H1 (cell line): ENCODE results near the gene FBXO47. TPM values are rescaled to one million over a fixed set of nuclear protein-coding genes. Genes with fewer than 3 reads are reported as not detected.

Experiments used
- CTCF ChIA-PET: fragments of 300-600 bp; sonication (Branson Sonifier 250); formaldehyde crosslinking; loops from one replicate; lab custom pipeline; 2021; ENCODE audit not compliant: partially characterized antibody; lab: Charles Lee
- POLR2A ChIA-PET: fragments of 300-600 bp; sonication (Branson Sonifier 250); formaldehyde crosslinking; loops from one replicate; lab custom pipeline; 2021; ENCODE audit warnings: inconsistent platforms; ENCODE audit not compliant: partially characterized antibody; lab: Charles Lee
- DNase-seq, 2 experiments: peaks; one replicate each; pipeline versions ENCODE4 v3.0.0 to v3.0.0-alpha.2; 2010 to 2022; ENCODE audit warnings: low spot score in 2 of 2, low read depth in 1 of 2, mixed read lengths in 1 of 2
- FAIRE-seq: peaks from 2 replicates; lab custom pipeline; 2011; peaks lifted over from hg19 to GRCh38; lab: Jason Lieb, UNC
- H2AFZ ChIP-seq: 2 replicates; pipeline ENCODE4 v1.8.1; 2012; ENCODE audit warnings: low read length, inconsistent platforms
- H2AK5ac ChIP-seq: 2 replicates; pipeline ENCODE4 v1.6.1; 2013; ENCODE audit warnings: low read depth, low read length
- H2BK120ac ChIP-seq: replicated peaks from 2 replicates; pipeline ENCODE3; 2013; ENCODE audit warnings: low read depth, low read length, inconsistent platforms
- H2BK12ac ChIP-seq: 2 replicates; pipeline ENCODE4 v1.6.1; 2013; ENCODE audit warnings: low read depth, low read length
- H2BK15ac ChIP-seq: 2 replicates; pipeline ENCODE4 v1.6.1; 2013; ENCODE audit warnings: low read length
- H2BK20ac ChIP-seq: 2 replicates; pipeline ENCODE4 v1.6.1; 2013; ENCODE audit warnings: low read length
- H2BK5ac ChIP-seq: 2 replicates; pipeline ENCODE4 v1.6.1; 2013; ENCODE audit warnings: low read depth, low read length
- H3K14ac ChIP-seq: 2 replicates; pipeline ENCODE4 v1.6.1; 2013; ENCODE audit warnings: inconsistent platforms; ENCODE audit not compliant: insufficient read length
- H3K18ac ChIP-seq: 2 replicates; pipeline ENCODE4 v1.6.1; 2013; ENCODE audit warnings: low read length; ENCODE audit errors: extremely low read depth
- H3K23ac ChIP-seq: 2 replicates; pipeline ENCODE4 v1.6.1; 2013; ENCODE audit warnings: inconsistent platforms; ENCODE audit not compliant: insufficient read length
- H3K23me2 ChIP-seq: 2 replicates; pipeline ENCODE4 v1.6.1; 2013; ENCODE audit warnings: low read depth, low read length
- H3K27ac ChIP-seq: 2 replicates; pipeline ENCODE4 v1.6.1; 2011; ENCODE audit warnings: low read depth, low read length, inconsistent platforms
- H3K27me3 ChIP-seq, 4 experiments: replicated peaks in 1 of 4; 1 replicate in 1 of 4; 2 replicates in 3 of 4; pipeline versions ENCODE4 v1.6.1 to v1.8.1; 2011 to 2013; ENCODE audit warnings: low read length in 3 of 4, mild to moderate bottlenecking in 3 of 4, inconsistent platforms in 2 of 4, mixed read lengths in 2 of 4, moderate library complexity in 1 of 4; ENCODE audit not compliant: control insufficient read depth in 3 of 4, insufficient read depth in 3 of 4; ENCODE audit errors: extremely low read depth in 1 of 4
- H3K36me3 ChIP-seq, 4 experiments: 2 replicates each; pipeline versions ENCODE4 v1.6.1 to v1.8.1; 2011 to 2013; ENCODE audit warnings: mild to moderate bottlenecking in 4 of 4, low read length in 3 of 4, moderate library complexity in 2 of 4, control low read depth in 1 of 4, inconsistent platforms in 1 of 4; ENCODE audit not compliant: insufficient read depth in 4 of 4, control insufficient read depth in 2 of 4
- H3K4ac ChIP-seq: replicated peaks from 2 replicates; pipeline ENCODE3; 2013; ENCODE audit warnings: low read length, low read depth, mixed read lengths, inconsistent platforms; ENCODE audit not compliant: insufficient read length
- H3K4me1 ChIP-seq, 4 experiments: replicated peaks in 1 of 4; 1 replicate in 1 of 4; 2 replicates in 3 of 4; pipeline versions ENCODE4 v1.6.1 to v1.8.1; 2011 to 2013; ENCODE audit warnings: low read length in 3 of 4, inconsistent platforms in 2 of 4, mixed read lengths in 1 of 4; ENCODE audit not compliant: insufficient read depth in 4 of 4, control insufficient read depth in 3 of 4
- H3K4me2 ChIP-seq, 2 experiments: 2 replicates each; pipeline versions ENCODE4 v1.6.1 to v1.8.1; 2011 to 2013; ENCODE audit warnings: low read depth in 2 of 2, low read length in 2 of 2, control low read depth in 1 of 2, inconsistent platforms in 1 of 2, mild to moderate bottlenecking in 1 of 2; ENCODE audit not compliant: insufficient read depth in 1 of 2
- H3K4me3 ChIP-seq, 4 experiments: fragments of 200-600, 300-600 bp in 1 of 4; sonication (generic), shearing (Covaris generic), sonication (Bioruptor Twin) in 1 of 4; 2 replicates each; pipeline versions ENCODE4 v1.5.1 to v1.8.1; 2011 to 2016; ENCODE audit warnings: low read length in 4 of 4, low read depth in 3 of 4, control low read depth in 2 of 4, inconsistent platforms in 2 of 4, mild to moderate bottlenecking in 2 of 4, mixed read lengths in 1 of 4, moderate library complexity in 1 of 4; ENCODE audit not compliant: insufficient read depth in 2 of 4; ENCODE audit errors: extremely low read depth in 1 of 4
- H3K56ac ChIP-seq: replicated peaks from 2 replicates; pipeline ENCODE3; 2013; ENCODE audit warnings: low read depth, mild to moderate bottlenecking, mixed read lengths, low read length, inconsistent platforms; ENCODE audit not compliant: insufficient read length
- H3K79me1 ChIP-seq: 2 replicates; pipeline ENCODE4 v1.6.1; 2013; ENCODE audit warnings: low read depth, low read length, control low read depth
- H3K79me2 ChIP-seq, 2 experiments: 2 replicates each; pipeline versions ENCODE4 v1.6.1 to v1.8.1; 2012 to 2013; ENCODE audit warnings: low read length in 2 of 2, mild to moderate bottlenecking in 2 of 2, inconsistent platforms in 1 of 2; ENCODE audit not compliant: insufficient read depth in 2 of 2, control insufficient read depth in 1 of 2
- H3K9ac ChIP-seq, 4 experiments: replicated peaks in 1 of 4; 1 replicate in 1 of 4; 2 replicates in 3 of 4; pipeline versions ENCODE4 v1.6.1 to v1.8.1; 2011 to 2013; ENCODE audit warnings: low read depth in 3 of 4, low read length in 3 of 4, control low read depth in 2 of 4, mild to moderate bottlenecking in 2 of 4, moderate library complexity in 2 of 4, inconsistent platforms in 1 of 4; ENCODE audit errors: extremely low read depth in 1 of 4
- H3K9me3 ChIP-seq, 2 experiments: 2 replicates each; pipeline versions ENCODE4 v1.6.1 to v1.8.1; 2012 to 2013; ENCODE audit warnings: mild to moderate bottlenecking in 2 of 2, moderate library complexity in 2 of 2, control low read depth in 1 of 2, inconsistent platforms in 1 of 2, low read depth in 1 of 2, low read length in 1 of 2, mixed read lengths in 1 of 2; ENCODE audit not compliant: insufficient read depth in 2 of 2
- H4K20me1 ChIP-seq, 2 experiments: replicated peaks in 1 of 2; 2 replicates each; pipeline versions ENCODE3 to v1.8.1; 2011 to 2013; ENCODE audit warnings: inconsistent platforms in 2 of 2, low read length in 2 of 2, mild to moderate bottlenecking in 1 of 2; ENCODE audit not compliant: insufficient read depth in 2 of 2, control insufficient read depth in 1 of 2
- H4K5ac ChIP-seq: 2 replicates; pipeline ENCODE4 v1.6.1; 2013; ENCODE audit warnings: low read length, low read depth, mixed read lengths, inconsistent platforms; ENCODE audit not compliant: insufficient read length
- H4K8ac ChIP-seq: 2 replicates; pipeline ENCODE4 v1.8.0; 2013; ENCODE audit warnings: mild to moderate bottlenecking, moderate library complexity, low read length, inconsistent platforms; ENCODE audit not compliant: insufficient read depth; ENCODE audit errors: extremely low read depth
- H4K91ac ChIP-seq: replicated peaks from 2 replicates; pipeline ENCODE3; 2013; ENCODE audit warnings: low read length, mixed read lengths, inconsistent platforms; ENCODE audit not compliant: insufficient read length
- ASH2L ChIP-seq: fragments of 200-600, 300-600 bp; sonication (generic); IDR thresholded peaks from one replicate; pipeline ENCODE4 v1.7.1; 2017; ENCODE audit warnings: low read length
- ATF3 ChIP-seq: IDR thresholded peaks from 2 replicates; pipeline ENCODE4 v1.6.1; 2011; ENCODE audit warnings: low read depth, mild to moderate bottlenecking, low read length; ENCODE audit not compliant: insufficient read depth
- CREB1 ChIP-seq: IDR thresholded peaks from 2 replicates; pipeline ENCODE4 v1.6.1; 2012; ENCODE audit warnings: inconsistent platforms
- E2F6 ChIP-seq: IDR thresholded peaks from 2 replicates; pipeline ENCODE4 v1.6.1; 2012; ENCODE audit warnings: inconsistent platforms
- EGR1 ChIP-seq: IDR thresholded peaks from 2 replicates; pipeline ENCODE4 v1.6.1; 2011; ENCODE audit warnings: low read depth, low read length, borderline replicate concordance
- MAX ChIP-seq: IDR thresholded peaks from 2 replicates; pipeline ENCODE4 v1.6.1; 2012; ENCODE audit warnings: inconsistent platforms
- PHF8 ChIP-seq: fragments of 200-600 bp; sonication (generic); conservative IDR thresholded peaks from 2 replicates; pipeline ENCODE4 v1.7.1; 2012; ENCODE audit warnings: low read depth, mild to moderate bottlenecking, inconsistent platforms, low read length, moderate library complexity
- POLR2A ChIP-seq, 2 experiments: IDR thresholded peaks; 1 replicate in 1 of 2; 2 replicates in 1 of 2; pipeline ENCODE4 v1.6.1; 2011; ENCODE audit warnings: low read depth in 2 of 2, low read length in 2 of 2, mild to moderate bottlenecking in 2 of 2; ENCODE audit errors: control extremely low read depth in 1 of 2
- SIRT6 ChIP-seq: IDR thresholded peaks from one replicate; pipeline ENCODE4 v1.7.1; 2012; ENCODE audit warnings: low read length, inconsistent platforms
- SIX5 ChIP-seq: IDR thresholded peaks from 2 replicates; pipeline ENCODE4 v1.6.1; 2011; ENCODE audit warnings: mild to moderate bottlenecking, low read depth, low read length
- SRF ChIP-seq: IDR thresholded peaks from 2 replicates; pipeline ENCODE4 v1.6.1; 2011; ENCODE audit warnings: mild to moderate bottlenecking, low read depth, low read length, moderate library complexity
- TAF7 ChIP-seq: optimal IDR thresholded peaks from 2 replicates; pipeline ENCODE3; 2011; ENCODE audit warnings: low read depth, mild to moderate bottlenecking, inconsistent platforms, low read length, moderate library complexity, borderline replicate concordance
- TEAD4 ChIP-seq: IDR thresholded peaks from 2 replicates; pipeline ENCODE4 v1.6.1; 2012; ENCODE audit warnings: low read depth, low read length, inconsistent platforms, mixed read lengths
- ZNF274 ChIP-seq: IDR thresholded peaks from 2 replicates; pipeline ENCODE4 v1.7.0; 2012; ENCODE audit warnings: low read length, borderline replicate concordance; ENCODE audit errors: extremely low read depth
- WGBS, 2 experiments: shearing (Covaris generic) in 1 of 2; methylation state at CpG; one replicate each; pipeline versions ENCODE4 v1.1.6 to v1.1.7; 2013 to 2015; ENCODE audit warnings: low lambda C conversion rate in 2 of 2, mixed read lengths in 2 of 2, inconsistent platforms in 1 of 2, low coverage in 1 of 2, missing lambda C conversion rate in 1 of 2; ENCODE audit not compliant: insufficient replicate concordance in 2 of 2, insufficient coverage in 1 of 2, insufficient read length in 1 of 2; ENCODE audit errors: extremely low coverage in 1 of 2, missing lambda C conversion rate in 1 of 2; 5-methylcytosine and 5-hydroxymethylcytosine counted together
- polyA plus RNA-seq, 7 experiments: library from polyadenylated mRNA; depleted of rRNA in 3 of 7; stranded (reverse) in 5 of 7; unstranded in 2 of 7; fragments of >200 nt in 5 of 7; fragments of 200-250 nt in 2 of 7; gene quantifications; 1 replicate in 5 of 7; 2 replicates in 1 of 7; 4 replicates in 1 of 7; pipeline versions ENCODE4 v1.2.1 to v1.2.3, GENCODE V29; 2011 to 2013; ENCODE audit warnings: missing spikeins in 2 of 7, mixed read lengths in 2 of 7
- total RNA-seq: library from RNA; stranded (reverse); fragmentation: NEBNext Ultra II Directional; extraction: Animal tissue kit (Norgen Biotek cat#: 25700); gene quantifications from 2 replicates; pipeline ENCODE4 v1.2.1, GENCODE V29; 2021

FBXO47 gene
- total and polyA plus RNA-seq, 2 of the 8 experiments (the other 6 are each of a cell fraction or from before 2014, with no cell fraction given): not detected

- no peak for FAIRE-seq
- CTCF ChIA-PET: interaction anchor here (1.2 to 1.3 kb wide), 3 partner anchors 24 to 31 kb away, joined by 3 to 6 read pairs (median 4); no protein-coding TSS in a partner anchor
- TF ChIP-seq SRF (no peak), E2F6 (no peak), PHF8 (no peak), TAF7 (no peak), ASH2L (no peak), SIX5 (no peak), CREB1 (no peak), TEAD4 (no peak), MAX (no peak), EGR1 (no peak), ATF3 (no peak), POLR2A (IDR thresholded peaks at IDR 0.05; ENCODE audit: control extremely low read depth in 1 of 2, low read depth in 2 of 2, low read length in 2 of 2) (no peak), SIRT6 (no peak), ZNF274 (no peak)
These were observed 74.6 kb downstream of the FBXO47 start for GRCh38 chr17:38892620-38893019.

More at GRCh38 chr17:38892620-38893019, 74.6 kb downstream of the FBXO47 start:
- H3K4ac ChIP-seq: no peak overlapping the region
- no peak overlapping the region for H3K27ac ChIP-seq
- H3K27me3 ChIP-seq: no peaks in the 10 kb centered on the region
- POLR2A ChIA-PET: interaction anchor here (0.6 to 2.0 kb wide), 5 partner anchors 11 to 771 kb away, joined by 3 to 14 read pairs (median 4); partner anchors contain the start of gene LASP1
- H2BK15ac ChIP-seq: no peak overlapping the region
- no peak overlapping the region for H2BK5ac ChIP-seq
- peaks cover 0 to 12% of the 10 kb centered on the region in 2 experiments; a peak in 1 of 4 replicates for H3K79me2 ChIP-seq
- H3K4me3 ChIP-seq: no peak overlapping the region
- no peak overlapping the region for H3K9ac ChIP-seq
- H3K14ac ChIP-seq: no peak overlapping the region
- H3K23me2 ChIP-seq: no peaks in the 10 kb centered on the region
- 91% methylated on average over 13 of the region's 13 CpGs; no CpG with 5 or more reads in 1 of the 2 experiments for WGBS, 2 experiments
- H2BK12ac ChIP-seq: no peak overlapping the region; the same call in 1 of the 2 replicates
- H4K5ac ChIP-seq: no peak overlapping the region
- no peak overlapping the region for H3K18ac ChIP-seq
- H3K79me1 ChIP-seq: peaks cover 2% of the 10 kb centered on the region
- H3K23ac ChIP-seq: no peak overlapping the region
- H2AK5ac ChIP-seq: no peak overlapping the region
- H4K91ac ChIP-seq: no peak overlapping the region
- no peak overlapping the region for H2BK120ac ChIP-seq
- H4K8ac ChIP-seq: no peak overlapping the region
- no peak for DNase-seq
- H3K9me3 ChIP-seq: no peaks in the 10 kb centered on the region
- no peak overlapping the region for H3K4me2 ChIP-seq
- peaks cover 0 to 13% of the 10 kb centered on the region in 2 experiments for H4K20me1 ChIP-seq
- H2BK20ac ChIP-seq: no peak overlapping the region
- H3K4me1 ChIP-seq: peaks cover 0 to 7% (median 3%) of the 10 kb centered on the region in 4 experiments; a peak in 5 of 7 replicates
- peaks cover 0 to 22% (median 10%) of the 10 kb centered on the region in 4 experiments; a peak in 7 of 8 replicates for H3K36me3 ChIP-seq
- no peak overlapping the region for H2AFZ ChIP-seq
- no peak overlapping the region for H3K56ac ChIP-seq
